BJ (cell line): ENCODE measurements around the gene GPC6. TPM values are rescaled to one million over a fixed set of nuclear protein-coding genes. Genes with fewer than 3 reads are reported as not detected.
A peak's percentile ranks its signal among the peaks of the same experiment; 100 is the strongest.

Experiments used
- CTCF ChIA-PET: fragments of 350-600 bp; formaldehyde crosslinking; extraction: SDS; loops from one replicate; lab custom pipeline; 2021; ENCODE audit warnings: antibody characterized with exemption, inconsistent platforms; lab: Yijun Ruan, JAX
- POLR2A ChIA-PET: fragments of 300-600 bp; sonication (Branson Sonifier 250); formaldehyde crosslinking; extraction: SDS; loops from one replicate; lab custom pipeline; 2021; ENCODE audit warnings: antibody characterized with exemption; lab: Charles Lee
- DNase-seq: peaks from one replicate; pipeline ENCODE4 v3.0.0-alpha.2; 2011; ENCODE audit warnings: low read depth
- H3K27me3 ChIP-seq: 2 replicates; pipeline ENCODE4 v1.6.0; 2011; ENCODE audit warnings: low read length; ENCODE audit not compliant: control insufficient read depth, insufficient read depth
- H3K36me3 ChIP-seq: 2 replicates; pipeline ENCODE4 v1.5.1; 2011; ENCODE audit warnings: low read length; ENCODE audit not compliant: control insufficient read depth, insufficient read depth
- H3K4me3 ChIP-seq: 2 replicates; pipeline ENCODE4 v1.5.1; 2011; ENCODE audit warnings: low read depth, mild to moderate bottlenecking, control low read depth, low read length
- CTCF ChIP-seq: IDR thresholded peaks from 2 replicates; pipeline ENCODE4 v1.5.1; 2011; ENCODE audit warnings: low read depth, mild to moderate bottlenecking, control low read depth, inconsistent platforms, low read length, moderate library complexity; ENCODE audit not compliant: insufficient read depth
- polyA plus RNA-seq: library from polyadenylated mRNA; depleted of rRNA; stranded (reverse); fragments of >200 nt; gene quantifications from 2 replicates; pipeline ENCODE4 v1.2.3, GENCODE V29; 2011

The GPC6 gene
- polyA plus RNA-seq, 1 experiment, result 23.0 TPM

GRCh38 chr13:94109715-94110374, 883.2 kb downstream of the GPC6 start:
- ChIA-PET POLR2A (no interaction called here), CTCF (no interaction called here)
- no peak for DNase-seq
- no peak for TF ChIP-seq CTCF
- Histone ChIP-seq H3K36me3 (no peaks in the 10 kb centered on the region), H3K27me3 (no peaks in the 10 kb centered on the region), H3K4me3 (no peak overlapping the region)

- Histone ChIP-seq H3K36me3 (no peaks in the 10 kb centered on the region), H3K27me3 (no peaks in the 10 kb centered on the region), H3K4me3 (no peak overlapping the region)
- ChIA-PET POLR2A (interaction anchor here (0.6 kb wide), 1 partner anchor 42 kb away, joined by 3 read pairs; no protein-coding TSS in a partner anchor), CTCF (interaction anchor here (0.6 kb wide), 1 partner anchor 9 kb away, joined by 3 read pairs; no protein-coding TSS in a partner anchor)
- TF ChIP-seq CTCF, result no peak
- DNase-seq, result peak; percentile 83
These were observed 885.6 kb downstream of the GPC6 start for GRCh38 chr13:94112227-94112626.

- TF ChIP-seq CTCF, result no peak
- DNase-seq, result no peak
- ChIA-PET CTCF (interaction anchor here (0.6 kb wide), 1 partner anchor 9 kb away, joined by 3 read pairs; no protein-coding TSS in a partner anchor), POLR2A (no interaction called here)
- Histone ChIP-seq H3K36me3 (no peaks in the 10 kb centered on the region), H3K27me3 (no peaks in the 10 kb centered on the region), H3K4me3 (no peak overlapping the region)
These were observed 886.1 kb downstream of the GPC6 start for GRCh38 chr13:94112731-94113130.

- DNase-seq, result no peak
- Histone ChIP-seq H3K36me3 (no peaks in the 10 kb centered on the region), H3K27me3 (no peaks in the 10 kb centered on the region), H3K4me3 (no peak overlapping the region)
- POLR2A ChIA-PET, result no interaction called here
- no peak for TF ChIP-seq CTCF
- CTCF ChIA-PET, result no interaction called here
These were observed 886.6 kb downstream of the GPC6 start for GRCh38 chr13:94113245-94113644.

GRCh38 chr13:94114166-94114565, 887.6 kb downstream of the GPC6 start:
- TF ChIP-seq CTCF, result no peak
- DNase-seq, result no peak
- Histone ChIP-seq H3K27me3 (no peaks in the 10 kb centered on the region), H3K4me3 (no peak overlapping the region), H3K36me3 (no peaks in the 10 kb centered on the region)
- POLR2A ChIA-PET, result no interaction called here
- CTCF ChIA-PET, result no interaction called here
